Measurements from ENCODE around the gene AQP3.
"Not testable (repeated sequence)": the region's sequence is repeated elsewhere in the genome, so short reads cannot be mapped to it uniquely, and the experiment has no call there.

The AQP3 gene
- 74.3 to 90.6 (median 80.7) reads per million in 4 donors for total RNA-seq

DNA sequence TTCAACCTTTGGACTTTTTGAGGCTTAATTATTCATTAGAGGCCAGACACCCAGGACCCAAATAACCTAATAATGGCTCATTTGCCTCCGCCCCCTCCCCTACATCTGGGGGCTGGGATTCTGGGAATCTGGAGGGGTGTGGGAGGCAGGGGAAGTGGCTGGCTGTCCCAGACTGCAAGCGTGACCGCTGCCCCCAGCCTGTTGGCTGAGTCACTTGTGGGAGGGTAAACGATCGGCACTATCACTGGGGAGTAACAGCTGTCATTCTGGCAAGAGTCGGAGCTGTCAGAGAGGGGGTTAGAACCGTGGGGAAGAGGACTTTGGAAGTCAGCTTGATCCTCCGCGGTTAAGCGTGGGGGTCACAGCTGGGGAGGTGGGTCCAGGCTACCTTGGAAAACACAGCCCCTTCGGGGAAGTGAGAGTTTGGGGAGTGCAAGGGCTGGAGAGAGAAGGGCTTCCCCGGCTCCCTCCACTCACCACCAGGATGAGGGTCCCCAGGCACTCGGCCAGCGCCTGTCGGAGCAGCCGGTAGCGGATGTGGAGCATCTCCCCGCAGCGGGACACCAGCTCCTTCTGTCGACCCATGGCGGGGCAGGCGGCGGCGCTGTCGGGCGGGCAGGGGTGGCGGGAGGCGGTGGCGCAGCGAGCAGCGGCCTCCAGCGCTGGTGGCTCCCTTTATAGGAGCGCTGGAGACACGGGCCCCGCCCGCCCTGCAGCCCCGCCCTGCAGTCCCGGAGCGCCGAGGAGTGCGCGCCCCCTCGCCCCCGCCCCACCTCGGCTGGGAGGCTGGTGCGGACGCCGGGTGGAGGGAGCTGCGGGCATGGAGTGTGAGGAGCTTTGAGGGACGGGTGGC lies at the start of gene AQP3:
TSS of gene AQP3 (minus strand) at position 648 of the 853 bp plus-strand sequence. CDS start at position 585, 63 bp downstream.
- DNase-seq, result peak; percentile 48 to 75 (median 69)

DNA sequence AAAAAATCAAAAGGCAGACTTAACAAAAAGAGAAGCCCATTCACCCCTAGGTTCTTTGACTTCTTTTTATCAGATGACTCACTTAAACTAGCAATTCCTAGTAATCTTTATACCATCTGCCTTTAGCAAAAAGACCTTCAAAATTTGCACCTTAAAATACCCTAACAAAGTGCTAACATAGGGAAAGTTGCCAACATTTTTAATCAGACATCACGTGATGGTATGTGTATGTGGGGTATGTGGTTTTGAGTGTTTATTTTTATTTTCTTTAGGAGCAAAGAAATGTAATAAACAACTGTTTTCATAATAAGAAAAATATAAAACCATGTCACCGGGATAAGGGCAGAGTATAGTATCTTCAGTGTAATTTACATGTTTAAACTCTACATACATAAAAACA lies 46.4 kb upstream of the AQP3 start:
- not testable (repeated sequence) for DNase-seq

DNA sequence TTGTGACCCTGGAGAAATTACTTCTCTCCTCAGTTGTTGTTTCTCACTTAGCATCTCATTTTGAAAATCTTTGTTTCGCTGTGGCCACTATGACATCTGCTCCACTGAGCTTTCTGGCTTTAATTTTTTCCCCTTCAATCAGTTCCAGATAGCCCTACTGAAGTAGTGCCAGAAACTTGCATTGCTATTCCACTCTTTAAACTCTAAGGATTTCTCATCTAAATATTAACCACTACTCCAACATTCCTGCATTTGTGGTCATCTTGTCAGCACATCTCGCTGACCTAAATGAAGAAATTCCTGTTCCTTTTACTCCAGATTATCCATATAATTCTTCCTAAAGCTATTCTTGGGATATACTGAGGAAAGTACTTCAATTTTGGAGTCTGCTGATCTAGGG lies 41.7 kb upstream of the AQP3 start:
- DNase-seq, result no peak

DNA sequence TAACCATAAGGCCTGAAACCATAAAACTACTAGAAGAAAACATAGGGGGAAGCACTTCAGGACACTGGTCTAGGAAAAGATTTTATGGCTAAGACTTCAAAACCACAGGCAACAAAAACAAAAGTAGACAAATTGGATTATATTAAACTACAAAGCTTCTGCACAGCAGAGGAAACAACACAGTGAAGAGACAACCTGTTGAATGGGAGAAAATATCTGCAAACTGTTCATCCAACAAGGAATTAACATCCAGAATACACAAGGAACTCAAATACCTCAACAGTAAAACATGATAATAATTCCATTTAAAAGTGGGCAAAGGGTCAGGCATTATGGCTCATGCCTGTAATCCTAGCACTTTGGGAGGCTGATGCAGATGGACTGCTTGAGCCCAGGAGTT lies 37.9 kb upstream of the AQP3 start:
- not testable (repeated sequence) for DNase-seq

DNA sequence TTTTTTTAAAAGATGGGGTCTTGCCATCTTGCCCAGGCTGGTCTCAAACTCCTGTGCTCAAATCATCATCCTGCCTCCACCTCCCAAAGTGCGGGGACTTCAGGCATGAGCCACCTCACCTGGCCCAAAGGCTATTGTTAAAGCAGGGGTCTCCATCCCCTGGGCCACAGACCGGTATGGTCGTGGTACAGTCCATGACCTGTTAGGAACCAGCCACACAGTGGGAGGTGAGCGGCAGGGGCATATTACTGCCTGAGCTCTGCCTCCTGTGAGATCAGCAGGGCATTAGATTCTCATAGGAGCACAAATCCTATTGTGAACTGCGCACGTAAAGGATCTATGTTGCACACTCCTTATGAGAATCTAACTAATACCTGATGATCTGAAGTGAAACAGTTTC lies 33.6 kb upstream of the AQP3 start:
- no peak for DNase-seq

DNA sequence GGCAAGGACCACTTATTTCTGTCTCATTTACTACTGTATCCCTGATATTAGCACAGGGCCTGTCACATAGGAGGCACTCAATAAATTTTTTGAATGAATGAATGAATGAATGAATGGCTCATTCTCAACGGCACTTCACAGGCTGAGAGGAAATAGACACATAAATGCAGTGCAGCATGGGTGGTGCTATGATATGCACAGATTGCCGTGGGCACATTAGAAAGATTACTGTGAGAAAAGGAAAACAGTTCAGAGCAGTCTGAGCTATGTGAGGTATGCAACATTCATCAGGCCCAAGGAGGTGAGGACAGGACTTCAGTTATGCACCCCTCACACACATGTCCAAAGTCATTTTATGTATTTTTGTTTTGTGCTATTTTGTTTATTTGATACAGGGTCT lies 32.7 kb upstream of the AQP3 start:
- no peak for DNase-seq

DNA sequence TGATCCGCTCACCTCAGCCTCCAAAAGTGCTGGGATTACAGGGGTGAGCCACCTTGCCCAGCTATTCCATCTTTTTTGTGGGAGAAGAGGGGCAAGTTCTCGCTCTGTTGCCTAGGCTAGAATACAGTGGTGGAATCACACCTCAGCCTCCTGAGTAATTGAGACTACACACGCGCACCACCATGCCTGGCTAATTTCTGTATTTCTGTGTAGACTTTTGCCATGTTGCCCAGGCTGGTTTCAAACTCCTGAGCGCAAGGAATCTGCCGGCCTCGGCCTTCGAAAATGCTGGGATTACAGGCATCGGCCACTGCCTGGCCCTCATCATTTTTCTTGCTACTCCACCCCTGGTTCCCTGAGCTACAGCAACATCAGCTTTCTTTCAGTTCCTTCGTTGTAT lies 29.1 kb upstream of the AQP3 start:
- no peak for DNase-seq

DNA sequence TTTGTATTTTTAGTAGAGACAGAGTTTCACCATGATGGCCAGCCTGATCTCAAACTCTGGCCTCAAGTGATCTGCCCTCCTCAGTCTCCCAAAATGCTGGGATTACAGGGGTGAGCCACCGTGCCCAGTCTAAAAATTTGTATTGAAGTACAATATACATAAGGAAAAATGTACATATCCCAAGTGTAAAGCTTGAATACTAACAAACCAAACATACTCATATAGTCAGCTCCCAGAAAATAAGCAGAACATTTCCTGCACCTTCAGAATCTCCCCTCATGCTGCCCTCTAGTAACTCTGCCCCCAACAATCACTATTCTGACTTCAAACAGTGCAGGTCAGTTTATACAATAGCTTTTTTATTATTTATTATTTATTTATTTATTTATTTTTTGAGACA lies 28.0 kb upstream of the AQP3 start:
- DNase-seq, result no peak

DNA sequence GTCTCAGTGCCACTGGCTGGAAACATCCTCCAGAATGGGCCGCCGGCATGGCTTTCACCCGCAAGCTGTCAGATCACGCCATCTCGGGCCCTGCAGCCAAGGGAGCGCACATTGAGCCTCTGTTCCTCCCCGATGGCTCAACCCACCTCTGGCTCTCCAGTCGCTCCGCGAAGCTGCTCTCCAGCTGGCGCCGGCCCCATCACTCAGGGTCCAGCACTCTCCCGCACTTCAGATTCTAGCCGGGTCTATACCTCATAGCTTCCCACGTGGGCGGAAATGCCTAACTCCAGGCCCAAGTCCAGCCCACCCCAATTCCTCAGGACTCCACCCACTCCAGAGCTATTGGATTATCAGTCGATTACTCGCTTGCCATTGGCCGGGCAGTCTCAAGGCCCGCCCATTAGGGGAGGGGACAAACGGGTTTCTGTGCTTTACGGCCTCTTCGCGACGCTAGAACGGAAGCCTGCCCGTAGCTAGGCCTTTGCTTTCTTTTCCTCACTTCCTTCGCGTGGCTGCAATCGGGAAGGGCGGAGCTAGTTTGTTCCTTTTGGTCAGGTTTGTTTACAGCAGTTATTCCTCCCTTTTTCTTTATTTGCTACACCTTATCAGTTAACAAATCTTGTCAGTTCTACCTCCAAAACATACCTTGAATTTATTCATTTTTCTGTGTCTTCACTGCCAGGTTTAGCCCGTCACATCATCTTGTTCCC lies 26.4 kb upstream of the AQP3 start, which contains the start of gene NOL6:
TSS of gene NOL6 (minus strand) at position 282 of the 710 bp plus-strand sequence. CDS start at position 200, 82 bp downstream.
- DNase-seq, result peak; percentile 92 to 99 (median 96)

DNA sequence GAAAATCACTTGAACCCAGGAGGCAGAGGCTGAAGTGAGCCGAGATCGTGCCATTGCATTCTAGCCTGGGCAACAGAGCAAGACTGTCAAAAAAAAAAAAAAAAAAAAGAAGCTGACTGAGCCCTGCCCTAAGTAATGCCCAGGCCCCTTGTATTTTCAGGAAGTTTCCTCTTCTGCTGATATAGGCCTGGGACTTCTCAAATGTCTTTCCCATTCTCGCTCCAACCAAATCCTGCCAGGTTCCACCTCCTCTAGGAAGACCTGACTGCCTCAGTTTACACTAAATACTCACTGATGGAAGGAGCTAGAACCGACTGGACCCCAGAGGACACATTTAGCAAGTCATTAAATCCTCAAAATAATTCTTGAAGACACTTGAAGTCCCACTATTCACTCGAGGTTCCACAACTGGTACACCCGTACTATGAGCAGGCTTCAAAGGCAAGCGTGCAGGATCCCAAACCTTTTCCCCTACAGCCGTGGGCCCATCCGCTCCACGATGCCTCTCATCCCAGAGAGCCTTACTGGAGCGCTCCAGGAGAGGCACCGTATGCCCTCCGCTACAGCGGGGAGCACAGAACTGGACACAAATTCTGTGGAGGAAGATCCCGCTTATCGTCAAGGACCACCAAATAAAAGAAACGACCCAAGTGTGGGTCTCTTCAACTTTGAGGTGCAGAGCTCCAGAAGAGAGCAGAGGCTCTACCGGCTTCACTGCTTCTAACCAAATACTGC lies 25.7 kb upstream of the AQP3 start:
- DNase-seq, result no peak

DNA sequence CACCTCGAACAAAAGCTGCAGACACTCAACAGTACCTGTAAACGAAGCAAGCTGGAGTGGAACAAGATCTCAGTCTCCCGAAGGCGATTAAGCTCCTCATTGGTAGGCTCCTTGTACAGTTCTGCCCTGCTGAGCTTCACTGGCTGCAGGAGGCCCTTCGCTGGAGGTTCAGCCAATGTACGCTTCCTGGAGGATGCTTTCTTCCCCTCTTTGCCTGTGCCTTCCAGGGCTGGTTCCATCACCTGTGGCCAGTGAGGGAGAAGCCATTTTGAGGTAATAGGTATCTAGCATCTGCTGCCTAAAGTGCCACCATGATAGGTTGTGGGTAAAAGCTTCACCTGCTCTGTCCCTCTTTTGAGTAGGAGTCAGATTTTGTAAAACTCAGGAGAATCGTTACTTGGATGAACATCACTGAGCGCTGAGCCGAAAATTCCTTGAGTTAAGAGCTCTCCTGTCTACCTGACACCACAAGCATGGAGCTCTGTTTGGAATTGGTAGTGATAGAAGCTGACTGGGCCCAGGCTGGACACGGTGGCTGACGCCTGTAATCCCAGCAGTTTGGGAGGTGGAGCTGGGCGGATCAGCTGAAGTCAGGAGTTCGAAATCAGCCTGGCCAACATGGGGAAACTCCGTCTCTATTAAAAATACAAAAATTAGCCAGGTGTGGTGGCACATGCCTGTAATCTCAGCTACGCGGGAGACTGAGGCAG lies 24.9 kb upstream of the AQP3 start:
- no peak for DNase-seq

DNA sequence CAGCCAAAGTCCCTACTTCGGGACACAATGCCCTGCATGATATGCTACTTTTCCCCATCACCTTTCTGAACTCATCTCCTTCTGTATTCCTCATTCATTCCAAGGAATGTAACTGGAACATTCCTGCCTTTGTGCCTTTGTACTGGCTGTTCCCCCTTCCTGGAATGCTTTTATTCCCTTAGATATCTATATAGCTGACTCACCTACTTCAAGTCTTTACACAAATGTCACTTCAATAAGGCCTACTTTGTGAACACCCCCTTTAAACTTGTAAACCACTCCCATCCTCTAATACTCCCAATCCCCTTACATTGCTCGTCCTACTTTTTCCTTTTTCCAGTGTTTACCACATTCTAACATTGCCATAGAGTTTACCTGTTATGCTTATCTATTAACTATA lies 24.0 kb upstream of the AQP3 start:
- DNase-seq, result no peak

DNA sequence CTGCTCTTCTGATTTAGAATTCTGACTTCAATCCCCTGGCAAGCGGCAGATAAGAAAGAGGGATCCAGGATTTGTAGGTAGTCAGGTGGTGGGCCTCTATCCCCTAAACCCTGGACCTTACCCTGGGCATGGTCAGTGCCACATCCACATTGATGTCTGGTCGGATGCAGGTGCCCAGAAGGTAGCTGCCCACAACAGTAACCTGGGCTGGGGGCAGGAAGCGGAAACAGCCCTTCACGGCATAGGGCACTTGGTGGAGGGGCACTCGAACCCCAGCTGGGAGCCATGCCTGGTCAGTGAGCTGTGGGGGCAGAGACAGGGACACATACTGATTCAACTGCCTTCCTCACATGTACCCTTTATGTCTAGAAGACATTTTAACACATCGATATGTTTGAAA lies 22.5 kb upstream of the AQP3 start:
- DNase-seq, result no peak

DNA sequence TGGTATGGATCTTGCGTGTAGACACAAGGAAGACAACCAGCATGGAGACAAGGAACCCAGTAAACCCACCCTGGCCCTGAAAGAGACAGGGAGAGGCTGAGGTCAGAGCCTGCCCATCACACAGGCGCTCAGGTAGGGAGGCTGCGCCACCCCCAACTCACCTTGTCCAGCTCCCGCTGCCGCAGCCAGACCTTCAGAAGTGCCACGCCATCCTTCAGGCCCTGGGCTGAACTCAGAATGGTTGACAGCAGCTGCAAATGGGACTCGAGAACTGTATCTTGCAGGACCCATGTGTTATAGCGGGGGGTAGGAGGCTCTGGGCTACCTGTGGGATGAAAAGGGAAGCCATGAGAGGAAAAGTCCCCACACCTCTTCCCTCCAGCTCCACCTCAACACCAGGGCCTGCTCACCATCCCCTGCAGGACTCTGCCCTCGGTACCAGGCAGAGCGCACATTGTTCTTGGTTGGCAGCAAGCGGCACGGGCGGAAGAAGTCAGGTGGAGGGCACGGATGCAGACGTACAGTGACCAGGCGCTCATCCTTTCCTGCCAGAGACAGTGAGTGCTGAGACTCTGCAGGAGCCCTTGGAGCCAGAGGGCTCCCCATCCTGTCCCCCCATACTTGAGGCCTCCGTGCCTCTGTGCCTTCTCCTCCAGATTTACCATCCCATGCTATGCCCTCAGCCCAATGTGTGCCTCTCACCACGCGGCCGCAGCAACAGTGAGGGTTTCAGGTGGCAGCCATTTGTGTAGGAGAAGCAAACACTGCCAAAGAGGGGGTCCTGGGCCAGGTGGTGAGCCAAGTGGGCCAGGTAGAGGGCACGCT lies 21.6 kb upstream of the AQP3 start:
- DNase-seq, result no peak

DNA sequence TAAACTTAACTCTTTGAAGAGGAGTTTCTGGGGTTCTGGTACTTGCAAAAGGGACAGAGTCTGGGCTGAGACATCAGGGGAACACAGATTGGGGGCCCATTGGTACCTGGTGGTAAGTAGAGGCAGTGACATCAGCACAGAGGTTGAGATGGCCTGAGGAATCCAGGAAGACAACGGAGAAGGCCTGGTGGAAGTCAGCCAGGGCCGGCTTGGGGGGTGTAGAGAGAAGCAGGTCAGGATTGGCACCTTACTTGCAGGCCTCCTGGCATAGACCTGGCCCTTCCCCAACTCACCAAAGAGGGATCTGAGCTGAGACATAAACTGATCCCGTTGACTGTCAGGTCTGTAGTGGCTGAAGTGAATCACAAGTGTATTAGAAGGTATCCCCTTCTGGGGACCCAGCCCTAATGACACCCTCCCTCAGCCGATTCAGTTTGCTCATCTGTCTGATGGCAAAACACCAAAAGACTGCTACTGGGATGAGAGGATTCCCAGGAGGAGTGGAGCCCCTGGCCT lies 20.9 kb upstream of the AQP3 start:
- no peak for DNase-seq

DNA sequence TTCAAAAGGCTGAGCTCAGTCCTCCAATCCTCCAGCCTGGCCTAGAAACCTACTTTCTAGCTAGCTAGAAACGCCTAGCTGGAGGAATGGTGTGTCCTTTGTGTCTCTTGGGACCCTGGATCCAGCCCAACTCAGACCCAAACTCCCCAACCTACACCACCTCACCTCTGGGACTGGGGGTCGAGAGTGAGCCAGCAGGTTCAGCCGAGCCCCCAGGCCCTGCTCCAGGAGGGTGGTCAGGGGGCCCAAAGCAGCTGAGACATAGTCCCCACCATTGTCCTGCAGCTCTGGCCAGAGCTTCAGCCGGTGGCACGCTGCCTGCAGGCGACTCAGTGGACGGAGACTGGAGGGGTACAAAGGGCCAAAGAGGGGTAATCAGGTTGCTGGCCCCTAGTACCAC lies 20.1 kb upstream of the AQP3 start:
- DNase-seq, result no peak

DNA sequence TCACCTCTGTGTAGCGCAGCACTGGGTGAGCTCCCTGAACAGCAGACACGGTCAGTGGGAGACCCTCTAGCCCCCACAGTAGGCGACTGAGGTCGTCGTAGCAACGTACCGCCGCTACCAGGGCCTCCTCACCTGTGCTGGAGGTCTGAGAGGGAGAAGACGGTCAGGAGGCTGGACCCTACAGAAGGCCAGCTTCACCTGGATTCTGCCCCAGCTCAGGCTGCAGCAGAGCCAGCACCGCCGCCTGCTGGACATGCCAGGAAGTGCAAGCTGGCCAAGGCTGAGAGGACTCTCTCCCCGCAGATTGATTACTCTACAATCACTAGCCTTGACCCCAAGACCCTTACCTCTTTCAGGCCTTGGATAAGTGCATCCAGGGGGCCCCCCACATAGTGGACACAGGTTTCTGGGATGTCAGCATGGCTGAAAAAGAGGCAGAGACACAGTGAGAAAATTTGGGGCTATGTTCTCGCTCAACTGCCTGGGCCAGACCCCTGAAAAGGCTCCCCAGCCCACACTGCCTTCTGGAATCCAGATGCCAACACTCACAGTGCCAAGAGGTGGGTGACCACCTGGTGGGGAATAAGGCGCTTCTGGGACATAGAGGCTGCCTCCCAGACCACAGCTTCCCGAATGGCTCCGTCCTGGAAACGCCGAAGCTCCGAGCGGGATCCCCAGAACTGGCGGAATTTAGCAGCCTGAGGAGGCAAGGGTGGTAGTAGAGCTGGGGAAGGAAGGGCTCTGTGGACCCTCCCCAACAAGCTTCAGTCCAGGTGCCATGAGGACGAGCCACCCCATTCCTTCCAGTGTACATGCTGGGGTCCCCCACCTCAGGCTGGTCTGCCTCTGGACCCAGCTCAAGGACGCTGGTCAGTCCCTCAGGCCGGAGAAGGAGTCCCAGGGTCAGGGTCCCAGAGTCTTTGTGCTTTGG lies 19.4 kb upstream of the AQP3 start:
- DNase-seq, result peak; percentile 51 to 71 (median 60)

DNA sequence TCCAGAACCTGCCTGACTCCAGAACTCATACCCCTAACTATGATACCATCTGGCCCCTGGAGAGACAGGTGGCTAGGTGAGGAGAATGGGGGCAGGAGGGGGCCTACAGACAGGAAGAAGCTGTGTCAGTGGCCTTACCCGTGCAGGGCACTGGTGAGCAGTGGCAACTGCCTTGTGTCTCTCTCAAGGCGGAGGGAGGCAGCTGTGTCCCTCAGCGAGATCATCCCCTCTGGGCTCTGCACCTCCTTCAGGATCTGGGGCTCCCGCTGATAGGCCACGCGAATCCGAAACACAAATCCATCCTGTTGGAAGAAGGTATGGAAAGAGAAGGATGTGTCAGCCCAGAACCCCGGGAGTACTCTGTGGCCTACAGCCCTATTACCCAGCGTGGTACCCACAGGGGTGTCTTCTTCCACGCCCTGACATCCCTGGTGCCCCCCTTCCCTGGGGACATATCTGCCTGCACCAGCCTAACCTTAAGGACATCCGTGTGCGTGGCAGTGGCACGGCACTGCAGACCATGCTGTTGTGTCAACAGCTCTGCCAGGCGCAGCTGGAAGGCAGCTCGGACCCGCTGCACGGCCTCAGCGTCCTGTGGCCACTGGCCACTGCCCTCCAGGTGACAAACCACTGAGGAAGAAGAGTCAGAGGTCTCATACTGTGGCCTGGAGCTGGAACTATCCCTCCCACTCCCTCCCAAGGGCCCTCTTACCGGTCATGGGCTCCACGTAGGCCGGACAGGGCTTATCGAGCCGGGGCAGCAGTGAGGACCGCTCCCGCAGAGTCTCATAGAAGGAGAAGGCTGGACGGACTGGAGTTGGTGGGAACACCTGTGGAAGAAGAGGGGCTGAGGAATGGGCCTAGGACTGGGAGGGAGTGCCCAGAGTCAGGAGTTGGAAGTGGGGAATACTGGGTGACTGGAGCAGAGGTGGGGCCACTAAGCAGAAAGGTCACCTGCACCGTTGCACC lies 18.5 kb upstream of the AQP3 start:
- no peak for DNase-seq

DNA sequence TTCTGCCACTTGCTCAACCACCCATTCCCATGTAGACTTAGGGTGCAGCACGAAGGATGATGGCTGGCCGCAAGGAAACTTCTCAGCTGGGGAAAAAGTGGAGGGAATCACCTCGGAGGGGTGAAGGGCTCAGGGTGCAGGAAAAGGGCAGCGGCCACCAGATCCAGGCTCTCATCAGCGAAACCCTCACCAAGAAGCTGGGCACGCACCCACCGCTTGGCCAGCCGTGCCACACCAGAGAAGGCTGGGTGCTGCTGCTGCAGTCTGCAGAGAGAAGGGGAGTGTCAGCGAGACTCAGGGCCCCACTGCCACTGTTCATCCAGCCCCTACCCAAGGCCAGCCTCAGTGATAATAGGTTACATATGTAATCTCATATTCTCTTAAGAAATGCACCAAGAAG lies 17.7 kb upstream of the AQP3 start:
- DNase-seq, result no peak

All from T-helper 1 cell (primary cell).